Activated B cell treated with CpG ODN at 0.5 μM for 24 hours (primary cell): ENCODE data around the gene RNASE7. TPM values are rescaled to one million over a fixed set of nuclear protein-coding genes. Genes with fewer than 3 reads are reported as not detected.

Experiments used
- ATAC-seq: fragments of 200-7000 bp; cut with Tn5 transposase; one replicate; pipeline ENCODE4 v1.10.0; 2021; ENCODE audit warnings: low read depth, mild to moderate bottlenecking, moderate library complexity
- CTCF ChIA-PET: fragments of 350-600 bp; sonication (Branson Sonifier 250); formaldehyde crosslinking; loops from one replicate; lab custom pipeline; 2021; ENCODE audit warnings: antibody characterized with exemption; lab: Charles Lee
- POLR2A ChIA-PET: fragments of 350-600 bp; sonication (Branson Sonifier 250); formaldehyde crosslinking; loops from one replicate; lab custom pipeline; 2021; ENCODE audit warnings: antibody characterized with exemption; lab: Charles Lee
- DNase-seq: peaks from one replicate; pipeline ENCODE4 v3.0.0; 2022
- H3K27ac Mint-ChIP-seq: one replicate; pipeline ENCODE4 v1.8.0; 2020; ENCODE audit warnings: mixed read lengths
- H3K27me3 Mint-ChIP-seq: one replicate; pipeline ENCODE4 v1.8.0; 2021; ENCODE audit warnings: mixed read lengths
- H3K36me3 Mint-ChIP-seq: one replicate; pipeline ENCODE4 v1.8.0; 2021; ENCODE audit warnings: low read depth, mixed read lengths
- H3K4me1 Mint-ChIP-seq: one replicate; pipeline ENCODE4 v1.8.0; 2021; ENCODE audit warnings: mixed read lengths
- H3K4me3 Mint-ChIP-seq: one replicate; pipeline ENCODE4 v1.8.0; 2020; ENCODE audit warnings: mild to moderate bottlenecking, mixed read lengths
- H3K9me3 Mint-ChIP-seq: one replicate; pipeline ENCODE4 v1.8.0; 2020; ENCODE audit warnings: mixed read lengths
- intact Hi-C: fragments of 100-400 bp; cut with micrococcal nuclease; formaldehyde crosslinking; loops from one replicate; pipeline ENCODE4 v1.15.1; 2024
- total RNA-seq: library from RNA; stranded (reverse); gene quantifications from 2 replicates; pipeline ENCODE4 v1.2.3, GENCODE V29; 2022
- TF ChIP-seq, protein P1 (sequence below): fragments of 200-600 bp; IDR thresholded peaks from one replicate; pipeline ENCODE4 v1.8.0; 2022; ENCODE audit warnings: antibody characterized with exemption, mild to moderate bottlenecking

Gene RNASE7
- total RNA-seq, 1 donor from 2014 or later: not detected

DNA sequence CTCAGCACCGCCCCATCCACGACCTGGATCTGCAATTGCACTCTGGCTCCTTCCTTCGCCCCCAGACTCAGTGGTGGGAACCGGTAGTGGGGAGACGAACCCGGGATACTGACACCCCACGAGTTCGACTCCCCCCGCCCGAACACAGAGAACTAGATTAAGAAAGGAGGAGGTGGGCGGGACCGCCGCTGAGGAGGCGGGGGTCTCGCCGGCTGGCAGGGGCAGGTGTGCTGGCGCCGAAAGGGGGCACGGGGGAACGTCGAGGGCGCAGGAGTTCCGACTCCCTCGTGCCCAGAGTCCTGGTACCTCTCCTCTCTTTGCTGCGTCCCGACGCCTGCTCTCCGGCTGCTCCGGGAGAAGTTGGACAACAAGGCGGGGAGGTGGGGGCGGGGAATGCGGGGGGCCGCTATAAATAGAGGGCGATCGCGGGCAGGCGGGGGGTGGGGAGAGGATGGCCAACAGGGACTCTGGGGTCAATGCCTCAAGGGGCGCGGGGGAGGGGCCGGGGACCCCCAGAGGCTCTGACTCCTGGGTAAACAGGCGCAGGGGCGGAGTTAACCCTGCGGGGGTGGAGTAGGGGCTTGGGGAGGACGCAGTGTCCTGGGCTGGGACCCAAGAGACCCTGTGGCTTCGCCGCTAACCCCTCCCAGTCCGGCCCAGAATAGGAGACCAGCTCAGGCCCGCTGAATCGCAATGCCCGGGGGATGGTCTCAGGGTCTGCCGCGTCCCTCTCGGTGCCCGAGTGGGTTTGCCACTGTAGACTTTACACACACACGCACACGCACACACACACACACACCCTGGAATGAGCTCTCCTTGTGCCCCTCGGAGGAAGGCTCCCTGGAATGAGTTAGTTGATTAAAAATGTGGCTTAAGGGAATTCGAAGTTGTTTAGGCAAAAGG is 16.5 kb upstream of the RNASE7 start:
- Mint-ChIP-seq H3K36me3 (peaks cover 2% of the 10 kb centered on the region), H3K4me3 (peak overlapping the region; percentile 88), H3K27me3 (peaks cover 24% of the 10 kb centered on the region), H3K4me1 (peaks cover 18% of the 10 kb centered on the region), H3K9me3 (no peaks in the 10 kb centered on the region), H3K27ac (no peak overlapping the region)
- POLR2A ChIA-PET: no interaction called here
- DNase-seq (no peak), ATAC-seq (peak; percentile 6)
- TF ChIP-seq, protein P1, sequence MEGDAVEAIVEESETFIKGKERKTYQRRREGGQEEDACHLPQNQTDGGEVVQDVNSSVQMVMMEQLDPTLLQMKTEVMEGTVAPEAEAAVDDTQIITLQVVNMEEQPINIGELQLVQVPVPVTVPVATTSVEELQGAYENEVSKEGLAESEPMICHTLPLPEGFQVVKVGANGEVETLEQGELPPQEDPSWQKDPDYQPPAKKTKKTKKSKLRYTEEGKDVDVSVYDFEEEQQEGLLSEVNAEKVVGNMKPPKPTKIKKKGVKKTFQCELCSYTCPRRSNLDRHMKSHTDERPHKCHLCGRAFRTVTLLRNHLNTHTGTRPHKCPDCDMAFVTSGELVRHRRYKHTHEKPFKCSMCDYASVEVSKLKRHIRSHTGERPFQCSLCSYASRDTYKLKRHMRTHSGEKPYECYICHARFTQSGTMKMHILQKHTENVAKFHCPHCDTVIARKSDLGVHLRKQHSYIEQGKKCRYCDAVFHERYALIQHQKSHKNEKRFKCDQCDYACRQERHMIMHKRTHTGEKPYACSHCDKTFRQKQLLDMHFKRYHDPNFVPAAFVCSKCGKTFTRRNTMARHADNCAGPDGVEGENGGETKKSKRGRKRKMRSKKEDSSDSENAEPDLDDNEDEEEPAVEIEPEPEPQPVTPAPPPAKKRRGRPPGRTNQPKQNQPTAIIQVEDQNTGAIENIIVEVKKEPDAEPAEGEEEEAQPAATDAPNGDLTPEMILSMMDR: no peak
- intact Hi-C loops: loop anchor here (1.0 to 2.0 kb wide), 2 partner anchors 45 to 78 kb away; partner anchors contain the start of gene ARHGEF40
- CTCF ChIA-PET: interaction anchor here (1.1 to 2.6 kb wide), 2 partner anchors 11 kb away, joined by 6 to 12 read pairs; no protein-coding TSS in a partner anchor

DNA sequence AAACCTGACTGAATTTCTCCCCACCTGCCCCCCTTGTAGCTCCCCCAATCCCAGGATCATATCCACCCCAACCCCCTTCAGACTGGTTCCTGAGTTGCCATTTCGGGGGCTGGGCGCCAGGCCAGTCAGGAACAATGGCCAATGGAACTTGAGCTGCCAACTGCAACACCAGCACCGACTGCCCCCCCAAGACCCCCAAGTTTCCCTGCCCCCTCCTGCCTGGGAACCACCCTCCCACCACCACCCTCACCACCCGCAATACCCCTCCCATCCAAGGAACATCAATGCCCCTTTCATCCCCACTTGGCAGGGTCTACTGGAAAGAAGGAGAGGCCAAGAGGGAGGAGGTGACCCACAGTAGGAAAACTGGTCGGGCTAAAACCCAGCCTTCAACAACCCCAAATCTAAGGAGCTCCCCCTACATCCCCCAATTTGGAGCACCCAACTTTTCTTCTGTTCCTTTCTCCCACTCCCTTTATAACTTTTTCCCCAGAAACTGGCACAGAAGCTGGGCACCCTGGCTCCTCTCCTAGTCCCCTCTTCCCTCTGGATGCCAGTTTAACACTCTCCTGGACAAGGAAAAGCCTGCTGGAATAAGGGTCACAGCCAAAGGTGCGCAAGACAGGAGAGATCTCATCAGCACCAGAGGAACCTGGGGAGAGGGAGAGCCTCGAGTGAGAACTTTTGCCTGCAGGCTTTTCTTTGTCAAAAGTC is 15.7 kb upstream of the RNASE7 start:
- H3K36me3 Mint-ChIP-seq: peaks cover 2% of the 10 kb centered on the region
- ATAC-seq (no peak), DNase-seq (no peak)
- intact Hi-C loops: no loop called here
- peaks cover 23% of the 10 kb centered on the region for H3K27me3 Mint-ChIP-seq
- CTCF ChIA-PET: interaction anchor here (1.1 to 1.9 kb wide), 2 partner anchors 11 to 12 kb away, joined by 6 to 7 read pairs; no protein-coding TSS in a partner anchor
- H3K4me1 Mint-ChIP-seq: peaks cover 18% of the 10 kb centered on the region
- H3K27ac Mint-ChIP-seq: peak overlapping the region; percentile 31
- POLR2A ChIA-PET: interaction anchor here (0.6 kb wide), 1 partner anchor 401 kb away, joined by 3 read pairs; no protein-coding TSS in a partner anchor
- TF ChIP-seq, protein P1: no peak
- peak overlapping the region; percentile 88 for H3K4me3 Mint-ChIP-seq
- no peaks in the 10 kb centered on the region for H3K9me3 Mint-ChIP-seq

DNA sequence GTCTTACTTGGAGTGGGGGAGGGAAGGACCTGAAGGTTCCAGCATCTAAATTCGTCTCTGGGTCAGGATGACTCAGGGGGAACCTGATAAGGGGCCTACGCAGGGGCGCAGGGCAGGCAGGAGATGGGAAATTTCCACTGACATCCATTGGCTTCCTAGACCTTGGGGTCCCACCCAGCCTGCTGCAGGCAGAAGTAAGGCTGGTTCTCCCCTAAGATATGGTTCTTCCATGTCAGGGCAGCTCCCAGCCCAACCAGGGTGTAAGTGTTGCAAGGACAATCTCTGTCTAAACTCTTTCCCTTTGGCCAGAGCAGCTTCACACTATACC is 15.2 kb upstream of the RNASE7 start:
- Mint-ChIP-seq H3K4me3 (peak overlapping the region; percentile 38), H3K4me1 (peaks cover 18% of the 10 kb centered on the region), H3K36me3 (peaks cover 2% of the 10 kb centered on the region), H3K27ac (peak overlapping the region; percentile 31), H3K27me3 (peaks cover 19% of the 10 kb centered on the region), H3K9me3 (no peaks in the 10 kb centered on the region)
- intact Hi-C loops: no loop called here
- DNase-seq: no peak
- TF ChIP-seq, protein P1: no peak
- no peak for ATAC-seq
- CTCF ChIA-PET: interaction anchor here (1.9 kb wide), 1 partner anchor 12 kb away, joined by 7 read pairs; no protein-coding TSS in a partner anchor
- POLR2A ChIA-PET: no interaction called here

DNA sequence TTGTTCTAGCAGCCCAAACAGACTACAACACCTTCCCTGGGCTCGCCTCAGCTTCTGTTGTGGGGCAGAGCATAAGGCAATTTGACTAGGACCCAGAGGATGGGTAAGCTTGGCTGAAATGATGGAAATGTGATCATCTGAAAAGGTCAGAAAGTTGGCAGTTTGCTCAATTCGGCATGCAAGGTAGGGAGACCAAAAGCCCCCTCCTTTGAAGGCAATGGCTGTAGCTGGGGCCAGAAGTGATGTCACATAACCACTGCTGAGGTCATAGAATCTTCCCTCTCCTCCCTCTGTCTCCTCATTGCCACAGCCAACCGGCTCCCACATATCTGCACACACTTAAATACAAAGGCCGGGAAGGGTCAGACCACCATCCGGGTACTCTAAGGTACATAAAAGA is 12.2 kb upstream of the RNASE7 start, which contains the start of gene TPPP2:
TSS of gene TPPP2 (plus strand) at position 301 of the 400 bp plus-strand sequence. CDS start 365 bp downstream, outside the sequence.
- CTCF ChIA-PET: no interaction called here
- DNase-seq: no peak
- no peak within 1 kb of the TSS for H3K4me3 Mint-ChIP-seq
- POLR2A ChIA-PET: no interaction called here
- no peaks in the 10 kb centered on the region for H3K9me3 Mint-ChIP-seq
- peaks cover 3% of the 10 kb centered on the region for H3K4me1 Mint-ChIP-seq
- peaks cover 2% of the 10 kb centered on the region for H3K36me3 Mint-ChIP-seq
- TF ChIP-seq, protein P1: no peak
- no peak for ATAC-seq
- intact Hi-C loops: no loop called here
- no peak within 1 kb of the TSS for H3K27ac Mint-ChIP-seq
- H3K27me3 Mint-ChIP-seq: peaks cover 8% of the 10 kb centered on the region
